Stimulated activated naive B cell treated with anti-CD40 and anti-IgM and Interleukin-4, amounts not matched to agents 10 μg/mL and 1 μg/mL and 100 μg/mL, for 72 hours (primary cell): ENCODE data around the gene BACE2.
A peak's percentile ranks its signal among the peaks of the same experiment; 100 is the strongest.

Experiments
- ATAC-seq, 2 donors: fragments of 150-1000 bp; cut with Tn5 transposase; replicated peaks; 2 replicates each; pipeline ENCODE4 v1.10.0; 2021; ENCODE audit warnings: moderate library complexity in 1 of 2
- DNase-seq: peaks from one replicate; pipeline ENCODE4 v3.0.0; 2021
- H3K27ac Mint-ChIP-seq: one replicate; pipeline ENCODE4 v1.8.0; 2022; ENCODE audit warnings: mild to moderate bottlenecking, mixed read lengths
- H3K27me3 Mint-ChIP-seq, 2 donors: one replicate each; pipeline ENCODE4 v1.8.0; 2022; ENCODE audit warnings: mixed read lengths in 2 of 2
- H3K36me3 Mint-ChIP-seq, 2 donors: one replicate each; pipeline ENCODE4 v1.8.0; 2022; ENCODE audit warnings: mixed read lengths in 2 of 2, mild to moderate bottlenecking in 1 of 2
- H3K4me1 Mint-ChIP-seq, 2 donors: one replicate each; pipeline ENCODE4 v1.8.0; 2022; ENCODE audit warnings: mixed read lengths in 2 of 2, mild to moderate bottlenecking in 1 of 2
- H3K4me3 Mint-ChIP-seq, 2 donors: one replicate each; pipeline ENCODE4 v1.8.0; 2022; ENCODE audit warnings: mild to moderate bottlenecking in 2 of 2, mixed read lengths in 2 of 2, moderate library complexity in 1 of 2
- H3K9me3 Mint-ChIP-seq, 2 donors: one replicate each; pipeline ENCODE4 v1.8.0; 2022; ENCODE audit warnings: mixed read lengths in 2 of 2, mild to moderate bottlenecking in 1 of 2

The BACE2 gene

DNA sequence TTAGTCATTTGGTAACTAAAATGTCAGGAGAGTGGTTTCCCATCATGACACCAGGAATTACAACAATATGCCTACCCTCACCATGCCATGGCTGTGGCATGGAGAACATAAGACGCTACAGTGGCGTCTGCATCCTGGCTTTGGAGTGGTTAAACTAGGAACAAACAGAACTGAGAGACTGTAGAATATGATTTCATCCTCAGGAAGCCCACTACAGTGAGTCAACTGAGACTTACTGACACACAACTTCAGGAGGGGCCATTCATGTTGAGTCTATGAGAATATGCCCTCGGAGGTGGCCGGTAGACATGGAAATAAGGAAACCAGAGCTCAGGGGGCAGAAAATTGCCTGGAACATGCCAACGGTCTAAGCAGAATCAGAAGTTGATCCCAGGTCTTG is 5.9 kb upstream of the BACE2 start:
- Mint-ChIP-seq H3K4me1 (peaks cover 0 to 1% of the 10 kb centered on the region in 2 donors), H3K27me3 (peaks cover 29 to 35% of the 10 kb centered on the region in 2 donors), H3K9me3 (peaks cover 8 to 10% of the 10 kb centered on the region in 2 donors), H3K36me3 (no peaks in the 10 kb centered on the region), H3K4me3 (no peak overlapping the region), H3K27ac (no peak overlapping the region)
- ATAC-seq: no peak
- DNase-seq: no peak

- Mint-ChIP-seq H3K4me1 (peaks cover 0 to 1% of the 10 kb centered on the region in 2 donors), H3K9me3 (peaks cover 8 to 10% of the 10 kb centered on the region in 2 donors), H3K36me3 (no peaks in the 10 kb centered on the region), H3K4me3 (no peak overlapping the region), H3K27me3 (peaks cover 30 to 34% of the 10 kb centered on the region in 2 donors), H3K27ac (no peak overlapping the region)
- ATAC-seq: no peak
- no peak for DNase-seq
Observed at GRCh38 chr21:41163091-41163490, 4.9 kb upstream of the BACE2 start.

DNA sequence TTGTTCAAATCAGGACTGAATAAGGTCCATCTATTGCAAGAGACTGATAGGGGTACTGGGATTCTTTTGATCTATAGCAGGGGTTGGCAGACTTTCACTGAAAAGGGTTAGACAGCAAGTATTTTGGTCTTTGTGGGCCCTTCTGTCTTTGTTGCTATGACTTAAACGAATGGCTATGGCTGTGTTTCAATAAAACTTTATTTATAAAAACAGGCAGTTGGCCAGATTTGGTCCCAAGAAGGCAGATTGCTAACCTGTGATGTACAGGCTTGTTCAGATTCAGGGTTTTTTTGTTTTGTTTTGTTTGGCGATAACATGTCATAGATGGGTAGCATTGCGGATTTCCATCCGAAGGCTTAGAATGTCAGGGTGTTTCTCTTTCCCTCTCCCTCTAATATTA is 3.9 kb upstream of the BACE2 start:
- Mint-ChIP-seq H3K4me3 (no peak overlapping the region), H3K36me3 (peaks cover 0 to 1% of the 10 kb centered on the region in 2 donors), H3K9me3 (peaks cover 0 to under 1% of the 10 kb centered on the region in 2 donors), H3K27me3 (peaks cover 26 to 32% of the 10 kb centered on the region in 2 donors), H3K4me1 (peaks cover 2 to 3% of the 10 kb centered on the region in 2 donors), H3K27ac (no peak overlapping the region)
- DNase-seq (no peak), ATAC-seq (no peak)

GRCh38 chr21:41164981-41165655 is 2.8 kb upstream of the BACE2 start:
- DNase-seq (no peak), ATAC-seq (no peak)
- H3K9me3 Mint-ChIP-seq: no peaks in the 10 kb centered on the region
- H3K27me3 Mint-ChIP-seq: peaks cover 29 to 40% of the 10 kb centered on the region in 2 donors
- peaks cover 0 to 2% of the 10 kb centered on the region in 2 donors for H3K36me3 Mint-ChIP-seq
- no peak overlapping the region for H3K27ac Mint-ChIP-seq
- H3K4me1 Mint-ChIP-seq: peaks cover 6 to 12% of the 10 kb centered on the region in 2 donors
- H3K4me3 Mint-ChIP-seq: no peak overlapping the region

- Mint-ChIP-seq H3K27ac (no peak overlapping the region), H3K27me3 (peaks cover 29 to 40% of the 10 kb centered on the region in 2 donors), H3K4me1 (peaks cover 9 to 12% of the 10 kb centered on the region in 2 donors), H3K4me3 (peak overlapping the region; percentile 79 to 84), H3K9me3 (no peaks in the 10 kb centered on the region), H3K36me3 (peaks cover 0 to 2% of the 10 kb centered on the region in 2 donors)
- no peak for ATAC-seq
- DNase-seq: no peak
Observed at GRCh38 chr21:41166884-41167283, 1.1 kb upstream of the BACE2 start.

GRCh38 chr21:41168391-41169257 is 664 bp downstream of the BACE2 start:
- peaks cover 28 to 36% of the 10 kb centered on the region in 2 donors for H3K27me3 Mint-ChIP-seq

DNA sequence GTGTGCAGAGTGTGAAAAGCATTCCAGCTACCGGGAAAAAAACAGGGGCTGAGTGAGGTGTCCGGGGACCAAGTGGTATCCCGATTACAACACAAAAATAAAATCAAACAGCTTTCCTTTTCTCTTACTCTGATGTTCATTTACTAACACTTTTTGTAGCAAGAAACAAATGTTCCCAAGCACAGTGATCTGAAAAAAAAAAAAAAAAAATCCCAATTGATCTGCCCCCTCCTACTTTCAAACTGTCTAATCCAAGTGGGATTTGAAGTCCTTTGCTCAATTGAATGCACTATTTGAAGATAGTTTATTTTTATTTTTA is 1.3 kb downstream of the BACE2 start:
- Mint-ChIP-seq H3K36me3 (peaks cover 2 to 6% of the 10 kb centered on the region in 2 donors), H3K4me1 (peaks cover 9 to 12% of the 10 kb centered on the region in 2 donors), H3K27me3 (peaks cover 28 to 36% of the 10 kb centered on the region in 2 donors), H3K27ac (peak overlapping the region; percentile 56), H3K9me3 (no peaks in the 10 kb centered on the region), H3K4me3 (peak overlapping the region; percentile 81 to 84)
- DNase-seq (no peak), ATAC-seq (no peak)

More at GRCh38 chr21:41168391-41169257, 664 bp downstream of the BACE2 start:
- H3K4me3 Mint-ChIP-seq: peak overlapping the region; percentile 81 to 84
- H3K4me1 Mint-ChIP-seq: peaks cover 9 to 12% of the 10 kb centered on the region in 2 donors
- peak overlapping the region; percentile 56 for H3K27ac Mint-ChIP-seq
- H3K9me3 Mint-ChIP-seq: no peaks in the 10 kb centered on the region
- ATAC-seq (peak; percentile 15 to 17), DNase-seq (no peak)
- peaks cover 2 to 6% of the 10 kb centered on the region in 2 donors for H3K36me3 Mint-ChIP-seq

- H3K27me3 Mint-ChIP-seq: peaks cover 28 to 40% of the 10 kb centered on the region in 2 donors
- H3K4me3 Mint-ChIP-seq: peak overlapping the region in 1 of 2 donors; percentile 81
- peaks cover 2 to 6% of the 10 kb centered on the region in 2 donors for H3K36me3 Mint-ChIP-seq
- no peak overlapping the region for H3K27ac Mint-ChIP-seq
- ATAC-seq (no peak), DNase-seq (no peak)
- H3K9me3 Mint-ChIP-seq: no peaks in the 10 kb centered on the region
- peaks cover 9 to 12% of the 10 kb centered on the region in 2 donors for H3K4me1 Mint-ChIP-seq
Observed at GRCh38 chr21:41169701-41170100, 1.7 kb downstream of the BACE2 start.

DNA sequence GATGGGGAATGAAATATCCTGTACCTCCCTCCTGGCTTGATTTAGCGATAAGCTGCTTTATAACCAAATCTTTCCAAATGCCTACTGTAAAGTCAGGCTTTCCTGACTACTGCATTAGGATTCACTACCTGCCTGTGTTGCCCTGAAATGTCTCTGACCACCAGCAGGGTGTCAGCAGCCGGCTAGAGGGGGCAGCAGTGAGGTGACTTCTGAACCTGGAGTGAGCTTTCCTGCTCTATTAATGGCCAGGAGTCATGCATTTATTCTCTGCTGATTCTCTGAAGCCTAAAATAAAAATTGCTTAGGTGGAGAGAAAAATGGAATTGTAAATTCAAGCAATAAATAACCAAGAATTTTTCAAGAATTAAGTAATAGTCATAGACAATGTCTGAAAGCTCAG is 2.5 kb downstream of the BACE2 start:
- no peak overlapping the region for H3K4me3 Mint-ChIP-seq
- peaks cover 2 to 6% of the 10 kb centered on the region in 2 donors for H3K36me3 Mint-ChIP-seq
- no peak for DNase-seq
- peaks cover 27 to 44% of the 10 kb centered on the region in 2 donors for H3K27me3 Mint-ChIP-seq
- no peak overlapping the region for H3K27ac Mint-ChIP-seq
- no peaks in the 10 kb centered on the region for H3K9me3 Mint-ChIP-seq
- ATAC-seq: peak; percentile 40 to 46
- H3K4me1 Mint-ChIP-seq: peaks cover 9 to 12% of the 10 kb centered on the region in 2 donors

DNA sequence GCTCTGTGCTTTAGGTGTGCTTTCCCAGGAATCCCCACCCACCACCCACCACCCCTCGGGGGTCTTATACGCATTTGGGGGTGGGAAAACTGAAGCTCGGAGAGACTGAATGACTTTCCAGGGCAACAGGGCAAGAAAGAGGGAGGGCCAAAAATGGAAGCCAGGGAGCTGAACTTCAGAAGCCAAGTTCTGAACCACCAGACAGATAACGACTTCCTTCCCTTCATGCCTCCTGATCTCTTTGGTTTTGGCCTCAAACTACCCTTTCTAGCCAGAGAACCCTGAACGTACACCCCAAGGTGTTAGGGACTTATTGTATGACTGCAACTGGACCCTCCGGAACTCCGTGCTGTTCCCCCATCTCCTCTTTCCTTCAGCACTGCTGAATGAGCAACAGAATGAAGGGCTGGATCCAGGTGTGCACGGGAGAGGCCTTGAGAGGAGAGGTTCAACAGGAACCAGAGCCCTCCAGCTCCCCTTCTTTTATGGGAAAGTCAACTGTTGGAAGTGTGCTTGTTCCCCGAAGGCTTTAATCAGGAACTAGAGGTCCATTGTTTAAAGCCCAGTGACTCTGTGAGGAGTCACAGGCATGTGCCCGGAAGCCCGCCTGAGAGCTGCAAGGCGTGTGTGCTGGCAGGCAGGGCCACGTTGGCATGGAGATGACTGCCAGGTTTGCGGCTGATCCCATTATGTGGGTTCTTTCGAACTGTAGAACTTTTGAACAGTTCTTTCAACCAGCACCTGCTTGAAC is 3.1 kb downstream of the BACE2 start:
- Mint-ChIP-seq H3K4me1 (peaks cover 9 to 12% of the 10 kb centered on the region in 2 donors), H3K4me3 (no peak overlapping the region), H3K9me3 (no peaks in the 10 kb centered on the region), H3K27me3 (peaks cover 21 to 38% of the 10 kb centered on the region in 2 donors), H3K27ac (no peak overlapping the region), H3K36me3 (peaks cover 2 to 6% of the 10 kb centered on the region in 2 donors)
- DNase-seq (no peak), ATAC-seq (no peak)

DNA sequence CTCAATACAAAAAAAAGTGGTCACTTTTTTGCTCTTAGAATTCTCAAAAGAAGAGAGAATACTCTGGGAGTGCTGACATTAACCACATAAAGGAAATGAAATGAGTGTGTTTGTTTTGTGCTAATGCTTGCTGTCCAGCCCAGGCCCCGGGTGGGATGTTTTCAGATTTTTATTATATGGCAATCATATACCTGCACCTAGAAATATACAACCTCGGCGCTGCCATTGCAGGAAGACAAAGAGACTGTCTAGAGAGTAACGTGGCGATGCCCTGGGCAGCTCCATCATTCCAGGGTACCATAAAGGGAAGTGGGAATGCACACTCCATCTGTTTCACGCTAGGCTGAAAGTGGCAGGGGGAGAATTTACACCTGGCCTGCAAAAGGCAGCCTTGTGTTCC is 7.1 kb downstream of the BACE2 start:
- Mint-ChIP-seq H3K27ac (no peak overlapping the region), H3K4me3 (no peak overlapping the region), H3K9me3 (no peaks in the 10 kb centered on the region), H3K27me3 (peaks cover 17 to 36% of the 10 kb centered on the region in 2 donors), H3K4me1 (peaks cover 10 to 12% of the 10 kb centered on the region in 2 donors), H3K36me3 (peaks cover 2 to 6% of the 10 kb centered on the region in 2 donors)
- no peak for ATAC-seq
- no peak for DNase-seq

DNA sequence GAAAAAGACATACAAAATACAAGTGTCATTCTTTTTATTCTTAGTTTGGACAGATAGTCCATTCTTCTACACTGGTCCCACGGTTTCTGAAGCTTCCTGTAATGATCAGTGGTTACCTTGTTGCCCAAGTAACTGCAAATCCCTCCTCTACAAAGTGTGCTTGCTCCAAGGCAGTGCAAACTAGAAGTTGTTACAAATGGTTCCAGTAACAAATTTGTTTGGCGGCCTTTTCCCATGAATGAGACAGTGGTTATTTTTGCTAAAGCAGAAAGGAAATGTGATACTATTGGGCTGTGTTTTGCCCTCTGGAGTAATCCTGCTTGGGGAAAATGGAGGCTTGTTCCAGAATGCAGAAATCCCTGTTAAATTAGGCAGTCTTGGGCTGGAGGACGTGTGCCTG is 8.9 kb downstream of the BACE2 start:
- peaks cover 22 to 36% of the 10 kb centered on the region in 2 donors for H3K27me3 Mint-ChIP-seq
- H3K9me3 Mint-ChIP-seq: no peaks in the 10 kb centered on the region

DNA sequence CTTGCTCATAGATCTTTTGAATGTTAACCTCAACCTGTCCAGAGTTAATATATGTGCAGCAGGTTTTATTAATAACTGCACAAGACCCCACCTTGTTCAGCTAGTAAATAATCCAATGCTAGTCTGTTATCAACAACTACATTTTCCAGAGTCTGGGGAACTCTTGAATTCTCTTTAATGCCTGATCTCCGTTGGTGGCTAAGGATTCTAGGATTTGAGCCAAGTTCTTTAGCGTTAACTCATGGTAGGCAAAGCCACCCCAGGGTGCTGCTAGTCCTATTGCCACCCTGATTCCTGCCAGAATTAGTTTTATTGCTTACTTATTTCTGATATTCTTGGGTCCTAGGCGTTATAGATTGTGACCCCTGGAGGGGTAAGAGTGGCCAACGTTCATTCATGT is 12.8 kb downstream of the BACE2 start:
- Mint-ChIP-seq H3K27me3 (peaks cover 14 to 20% of the 10 kb centered on the region in 2 donors), H3K27ac (no peak overlapping the region), H3K36me3 (peaks cover 2 to 4% of the 10 kb centered on the region in 2 donors), H3K9me3 (no peaks in the 10 kb centered on the region), H3K4me3 (no peak overlapping the region), H3K4me1 (peaks cover 9 to 10% of the 10 kb centered on the region in 2 donors)
- ATAC-seq (no peak), DNase-seq (no peak)

More for the DNA sequence above, 8.9 kb downstream of the BACE2 start:
- H3K4me1 Mint-ChIP-seq: peaks cover 9 to 10% of the 10 kb centered on the region in 2 donors
- no peak overlapping the region for H3K4me3 Mint-ChIP-seq
- ATAC-seq: no peak
- no peak for DNase-seq
- H3K36me3 Mint-ChIP-seq: peaks cover 2 to 9% of the 10 kb centered on the region in 2 donors
- H3K27ac Mint-ChIP-seq: no peak overlapping the region

GRCh38 chr21:41182547-41182946 is 14.6 kb downstream of the BACE2 start:
- Mint-ChIP-seq H3K36me3 (peaks cover 2 to 4% of the 10 kb centered on the region in 2 donors), H3K27ac (no peak overlapping the region), H3K4me3 (no peak overlapping the region), H3K9me3 (no peaks in the 10 kb centered on the region), H3K27me3 (peaks cover 13 to 14% of the 10 kb centered on the region in 2 donors), H3K4me1 (peaks cover 10 to 16% of the 10 kb centered on the region in 2 donors)
- no peak for ATAC-seq
- DNase-seq: no peak
